ENCODE data around the gene HAS3.
"Not testable (repeated sequence)": the region's sequence is repeated elsewhere in the genome, so short reads cannot be mapped to it uniquely, and the experiment has no call there.

HAS3 gene

DNA sequence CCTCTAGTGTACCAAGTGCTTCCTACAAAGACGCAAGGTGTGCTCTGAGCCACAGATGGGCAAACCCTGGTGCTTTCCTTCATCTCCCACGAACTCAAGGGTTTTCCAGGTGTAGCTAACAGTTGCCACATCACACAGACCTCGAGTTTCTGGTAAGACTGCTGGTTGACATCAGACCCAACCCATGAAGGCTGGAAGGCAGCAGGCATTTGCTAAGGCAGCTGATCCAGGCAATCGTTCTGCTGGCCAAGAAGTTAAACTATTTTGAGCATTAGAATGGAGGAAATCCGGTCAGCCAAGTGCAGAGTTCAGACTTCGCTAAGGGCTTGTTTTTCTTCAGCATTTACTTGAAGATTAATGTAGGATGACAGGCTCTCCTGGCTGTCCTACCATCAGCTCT lies 11.5 kb downstream of the HAS3 start:
- Mint-ChIP-seq H3K27me3 (no peaks in the 10 kb centered on the region), H3K9me3 (no peaks in the 10 kb centered on the region), H3K27ac (no peak overlapping the region), H3K36me3 (peaks cover 34 to 62% of the 10 kb centered on the region in 2 donors), H3K4me3 (no peak overlapping the region), H3K4me1 (peaks cover 5 to 10% of the 10 kb centered on the region in 2 donors)
- ATAC-seq (replicated peaks), result no peak
- DNase-seq, result no peak

DNA sequence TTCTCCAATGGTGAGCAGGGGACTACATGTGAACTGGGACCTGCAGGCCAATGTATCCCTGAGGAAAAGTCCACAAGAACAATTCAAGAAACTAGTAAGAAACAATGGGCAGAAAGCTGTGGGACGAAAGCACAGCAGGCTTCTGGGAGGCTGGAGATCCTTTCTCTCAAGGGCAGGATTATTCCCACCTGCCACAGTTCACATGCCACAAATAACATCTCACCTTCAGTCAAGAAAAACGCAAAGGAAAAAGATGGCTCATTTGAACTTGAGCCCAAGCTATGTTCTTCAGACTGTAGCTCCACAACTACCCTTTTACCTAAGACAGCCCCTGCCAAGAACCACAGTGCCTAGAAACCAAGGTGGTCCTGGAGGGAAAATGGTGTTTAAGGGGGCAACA lies 13.0 kb downstream of the HAS3 start:
- peaks cover 27 to 55% of the 10 kb centered on the region in 2 donors for H3K36me3 Mint-ChIP-seq
- peaks cover 0 to 2% of the 10 kb centered on the region in 2 donors for H3K4me1 Mint-ChIP-seq
- no peaks in the 10 kb centered on the region for H3K9me3 Mint-ChIP-seq
- no peaks in the 10 kb centered on the region for H3K27me3 Mint-ChIP-seq
- no peak overlapping the region for H3K27ac Mint-ChIP-seq
- DNase-seq, result no peak
- ATAC-seq (replicated peaks), result no peak
- no peak overlapping the region for H3K4me3 Mint-ChIP-seq

DNA sequence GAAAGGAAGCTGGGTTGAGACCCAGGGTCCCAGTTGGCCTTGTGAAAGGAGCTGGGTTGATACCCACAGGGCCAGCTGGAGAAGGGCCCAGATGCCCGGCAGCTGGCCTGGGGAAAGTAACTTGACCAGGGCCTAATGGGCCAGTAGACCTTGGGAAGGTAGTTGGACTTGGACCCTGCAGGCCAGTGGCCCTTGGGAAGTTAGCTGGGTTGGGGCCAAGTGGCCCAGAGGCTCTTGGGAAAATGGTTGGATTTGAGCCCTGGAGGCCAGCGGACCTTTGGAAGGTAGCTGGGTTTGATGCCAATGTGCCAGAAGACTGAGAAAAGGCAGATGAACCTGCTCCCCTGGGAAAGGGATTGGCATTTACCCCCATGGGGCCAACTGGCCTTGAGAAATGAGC lies 13.5 kb downstream of the HAS3 start:
- H3K36me3 Mint-ChIP-seq, result peaks cover 27 to 51% of the 10 kb centered on the region in 2 donors

DNA sequence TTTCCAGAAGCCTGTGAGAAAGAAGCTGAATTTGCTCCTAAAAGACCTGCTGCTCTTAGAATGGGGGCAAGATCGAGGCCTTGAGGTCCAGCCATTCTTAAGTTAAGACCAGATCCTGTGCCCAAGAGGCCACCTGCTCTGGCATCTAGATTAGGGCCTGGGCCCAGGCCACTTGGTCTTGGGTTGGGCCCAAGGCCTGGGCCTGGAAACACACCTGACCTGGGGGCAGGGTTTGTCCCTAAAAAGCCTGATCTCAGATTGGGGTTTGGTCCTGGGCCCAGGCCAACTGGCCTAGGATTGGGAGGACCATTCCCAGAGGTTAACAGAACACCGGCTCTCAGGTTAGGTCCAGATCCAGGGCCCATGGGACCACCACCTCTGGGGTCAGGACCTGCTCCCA lies 14.1 kb downstream of the HAS3 start:
- DNase-seq (no peak), ATAC-seq (replicated peaks) (no peak)
- H3K4me1 Mint-ChIP-seq, result no peaks in the 10 kb centered on the region
- H3K9me3 Mint-ChIP-seq, result no peaks in the 10 kb centered on the region
- peaks cover 26 to 48% of the 10 kb centered on the region in 2 donors for H3K36me3 Mint-ChIP-seq
- H3K4me3 Mint-ChIP-seq, result no peak overlapping the region
- H3K27ac Mint-ChIP-seq, result no peak overlapping the region
- H3K27me3 Mint-ChIP-seq, result no peaks in the 10 kb centered on the region

More for the DNA sequence above, 13.5 kb downstream of the HAS3 start:
- H3K27me3 Mint-ChIP-seq, result no peaks in the 10 kb centered on the region
- peaks cover 0 to under 1% of the 10 kb centered on the region in 2 donors for H3K4me1 Mint-ChIP-seq
- DNase-seq (no peak), ATAC-seq (replicated peaks) (no peak)
- no peaks in the 10 kb centered on the region for H3K9me3 Mint-ChIP-seq
- no peak overlapping the region for H3K27ac Mint-ChIP-seq
- no peak overlapping the region for H3K4me3 Mint-ChIP-seq

DNA sequence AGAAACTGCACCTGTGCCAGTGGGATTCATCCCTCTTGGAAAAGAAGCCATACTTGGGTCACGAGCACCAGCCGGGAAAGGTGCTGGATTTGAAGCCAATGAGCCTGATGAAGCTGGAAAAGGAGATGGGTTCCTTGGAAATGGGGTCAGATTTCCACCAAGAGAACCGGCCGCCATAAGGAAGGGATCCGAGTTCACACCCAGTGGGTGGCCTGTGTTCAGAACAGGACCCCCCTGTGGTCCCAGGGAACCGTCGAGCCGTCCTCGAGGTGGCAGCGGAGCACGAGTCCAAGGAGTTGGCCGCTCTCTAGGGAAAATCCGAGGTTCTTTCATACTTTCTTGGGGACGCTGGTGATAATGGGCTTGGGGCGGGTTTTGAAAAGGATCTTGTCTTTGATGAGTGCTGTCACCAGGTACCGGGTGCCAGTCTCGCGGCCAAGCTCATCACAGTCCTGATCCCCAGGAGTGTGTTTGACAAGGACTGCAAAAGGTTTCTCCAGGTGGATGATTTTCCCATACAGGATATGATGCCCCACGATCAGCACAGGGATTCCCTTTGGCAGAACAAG lies 14.7 kb downstream of the HAS3 start:
- DNase-seq (no peak), ATAC-seq (replicated peaks) (no peak)
- Mint-ChIP-seq H3K4me3 (no peak overlapping the region), H3K27ac (no peak overlapping the region), H3K4me1 (peaks cover 0 to 5% of the 10 kb centered on the region in 2 donors), H3K9me3 (no peaks in the 10 kb centered on the region), H3K27me3 (no peaks in the 10 kb centered on the region), H3K36me3 (peaks cover 23 to 42% of the 10 kb centered on the region in 2 donors)

DNA sequence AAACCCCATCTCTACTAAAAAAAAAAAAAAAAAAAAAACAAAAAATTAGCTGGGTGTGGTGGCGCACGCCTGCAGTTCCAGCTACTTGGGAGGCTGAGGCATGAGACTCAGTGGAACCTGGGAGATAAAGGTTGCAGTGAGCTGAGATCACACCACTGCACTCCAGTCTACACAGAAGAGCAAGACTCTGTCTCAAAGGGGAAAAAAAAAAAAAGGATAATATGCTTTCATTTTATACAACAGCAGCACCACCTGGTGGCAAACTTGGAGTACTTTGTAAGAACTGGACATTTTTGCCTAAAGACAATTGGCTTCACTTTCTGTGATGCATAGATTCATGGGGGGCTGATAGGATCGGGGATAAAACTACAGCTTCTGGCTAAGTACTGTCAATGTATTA lies 18.5 kb downstream of the HAS3 start:
- H3K27me3 Mint-ChIP-seq, result no peaks in the 10 kb centered on the region
- ATAC-seq (replicated peaks) (peak; percentile 59 to 71), DNase-seq (peak; percentile 44)
- H3K9me3 Mint-ChIP-seq, result no peaks in the 10 kb centered on the region
- no peak overlapping the region for H3K27ac Mint-ChIP-seq
- H3K36me3 Mint-ChIP-seq, result peaks cover 11 to 25% of the 10 kb centered on the region in 2 donors
- H3K4me1 Mint-ChIP-seq, result peaks cover 4 to 32% of the 10 kb centered on the region in 2 donors
- H3K4me3 Mint-ChIP-seq, result no peak overlapping the region

DNA sequence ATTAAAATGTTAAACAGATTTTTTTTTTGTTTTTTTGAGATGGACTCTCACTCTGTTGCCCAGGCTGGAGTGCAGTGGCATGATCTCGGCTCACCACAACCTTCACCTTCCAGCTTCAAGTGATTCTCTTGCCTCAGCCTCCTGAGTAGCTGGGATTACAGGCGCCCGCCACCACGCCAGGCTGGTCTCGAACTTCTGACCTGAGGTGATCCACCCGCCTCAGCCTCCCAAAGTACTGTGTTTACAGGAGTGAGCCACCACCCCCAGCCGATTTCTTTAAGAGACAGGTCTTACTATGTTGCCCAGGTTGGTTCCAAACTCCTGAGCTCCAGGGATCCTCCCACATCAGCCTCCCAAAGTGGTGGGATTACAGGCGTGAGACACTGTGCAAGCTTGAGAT lies 19.0 kb downstream of the HAS3 start:
- not testable (repeated sequence) for DNase-seq; H3K27ac Mint-ChIP-seq; H3K4me3 Mint-ChIP-seq; H3K27me3 Mint-ChIP-seq; ATAC-seq (replicated peaks); H3K9me3 Mint-ChIP-seq
- Mint-ChIP-seq H3K4me1 (peaks cover 4 to 34% of the 10 kb centered on the region in 2 donors), H3K36me3 (peaks cover 11 to 22% of the 10 kb centered on the region in 2 donors)

DNA sequence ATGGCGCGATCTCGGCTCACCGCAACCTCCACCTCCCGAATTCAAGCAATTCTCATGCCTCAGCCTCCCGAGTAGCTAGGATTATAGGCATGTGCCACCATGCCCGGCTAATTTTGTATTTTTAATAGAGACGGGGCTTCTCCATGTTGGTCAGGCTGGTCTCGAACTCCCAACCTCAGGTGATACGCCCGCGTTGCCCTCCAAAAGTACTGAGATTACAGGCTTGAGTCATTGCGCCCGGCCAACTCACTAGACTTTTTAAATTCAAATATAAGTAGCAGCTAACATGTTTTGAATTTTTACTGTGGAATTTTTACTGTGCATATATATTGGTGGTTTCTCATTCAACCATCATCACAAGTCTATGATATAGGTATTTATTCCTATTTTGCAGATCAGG lies 19.5 kb downstream of the HAS3 start:
- not testable (repeated sequence) for H3K4me3 Mint-ChIP-seq; DNase-seq; H3K9me3 Mint-ChIP-seq; H3K27me3 Mint-ChIP-seq; ATAC-seq (replicated peaks); H3K27ac Mint-ChIP-seq
- Mint-ChIP-seq H3K36me3 (peaks cover 8 to 21% of the 10 kb centered on the region in 2 donors), H3K4me1 (peaks cover 6 to 40% of the 10 kb centered on the region in 2 donors)

DNA sequence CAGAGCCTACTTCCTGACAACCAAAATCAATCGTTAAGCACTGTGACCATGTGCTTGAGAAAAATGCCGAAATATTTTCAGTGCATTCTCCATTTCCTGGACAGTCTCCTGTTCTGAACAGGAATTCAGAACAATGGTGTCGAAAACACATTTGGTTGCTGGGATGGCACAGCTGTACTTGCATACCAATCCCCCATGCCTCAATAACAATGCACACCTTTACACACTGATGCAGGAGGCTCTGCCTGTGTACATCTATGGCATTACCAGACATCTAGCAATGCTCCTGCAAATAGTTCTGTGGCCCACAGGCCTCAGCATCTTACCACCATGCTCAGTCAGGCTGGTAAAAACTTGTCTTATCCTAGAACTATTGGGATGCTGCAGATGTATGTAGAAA lies 20.8 kb downstream of the HAS3 start:
- Mint-ChIP-seq H3K4me1 (peaks cover 9 to 51% of the 10 kb centered on the region in 2 donors), H3K9me3 (no peaks in the 10 kb centered on the region), H3K4me3 (no peak overlapping the region), H3K36me3 (peaks cover 4 to 11% of the 10 kb centered on the region in 2 donors), H3K27me3 (no peaks in the 10 kb centered on the region), H3K27ac (no peak overlapping the region)
- no peak for ATAC-seq (replicated peaks)
- no peak for DNase-seq

DNA sequence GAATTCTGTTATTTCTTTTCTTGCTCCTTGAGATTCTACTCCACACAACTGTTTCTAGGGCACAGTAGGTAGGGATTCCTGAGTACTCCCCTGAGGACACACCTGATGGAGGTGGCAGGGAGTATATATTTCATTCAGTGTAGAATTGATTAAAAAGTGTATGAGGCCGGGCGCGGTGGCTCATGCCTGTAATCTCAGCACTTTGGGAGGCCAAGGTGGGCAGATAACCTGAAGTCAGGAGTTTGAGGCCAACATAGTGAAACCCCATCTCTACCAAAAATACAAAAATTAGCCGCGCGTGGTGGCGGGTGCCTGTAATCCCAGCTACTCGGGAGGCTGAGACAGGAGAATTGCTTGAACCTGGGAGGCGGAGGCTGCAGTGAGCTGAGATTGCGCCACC lies 21.3 kb downstream of the HAS3 start:
- H3K9me3 Mint-ChIP-seq; H3K27ac Mint-ChIP-seq; H3K4me3 Mint-ChIP-seq; H3K27me3 Mint-ChIP-seq; DNase-seq; ATAC-seq (replicated peaks): not testable (repeated sequence)
- Mint-ChIP-seq H3K4me1 (peaks cover 14 to 57% of the 10 kb centered on the region in 2 donors), H3K36me3 (peaks cover 7 to 14% of the 10 kb centered on the region in 2 donors)

DNA sequence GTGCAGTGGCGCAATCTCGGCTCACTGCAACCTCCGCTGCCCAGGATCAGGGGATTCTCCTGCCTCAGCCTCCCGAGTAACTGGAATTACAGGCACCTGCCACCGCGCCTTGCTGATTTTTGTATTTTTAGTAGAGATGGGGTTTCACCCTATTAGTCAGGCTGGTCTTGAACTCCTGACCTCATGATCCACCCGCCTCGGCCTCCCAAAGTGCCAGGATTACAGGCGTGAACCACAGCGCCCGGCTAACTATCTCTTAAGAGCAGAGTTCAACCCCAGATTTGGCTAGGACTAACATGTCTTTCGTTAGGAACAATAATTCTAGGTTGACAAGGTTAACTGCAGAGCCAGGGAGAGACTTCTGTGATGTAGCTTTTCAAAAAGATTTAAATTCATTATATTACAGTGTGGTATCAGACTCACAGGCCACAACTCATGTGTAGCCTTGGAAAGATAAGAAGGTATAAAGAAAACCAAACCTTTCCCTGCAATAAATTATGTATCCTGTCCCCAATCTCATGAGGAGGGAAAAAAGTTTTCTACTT lies 22.6 kb downstream of the HAS3 start:
- Mint-ChIP-seq H3K9me3 (no peaks in the 10 kb centered on the region), H3K4me1 (peaks cover 16 to 62% of the 10 kb centered on the region in 2 donors), H3K36me3 (peaks cover 7 to 17% of the 10 kb centered on the region in 2 donors), H3K4me3 (no peak overlapping the region), H3K27ac (no peak overlapping the region), H3K27me3 (no peaks in the 10 kb centered on the region)
- no peak for ATAC-seq (replicated peaks)
- no peak for DNase-seq

DNA sequence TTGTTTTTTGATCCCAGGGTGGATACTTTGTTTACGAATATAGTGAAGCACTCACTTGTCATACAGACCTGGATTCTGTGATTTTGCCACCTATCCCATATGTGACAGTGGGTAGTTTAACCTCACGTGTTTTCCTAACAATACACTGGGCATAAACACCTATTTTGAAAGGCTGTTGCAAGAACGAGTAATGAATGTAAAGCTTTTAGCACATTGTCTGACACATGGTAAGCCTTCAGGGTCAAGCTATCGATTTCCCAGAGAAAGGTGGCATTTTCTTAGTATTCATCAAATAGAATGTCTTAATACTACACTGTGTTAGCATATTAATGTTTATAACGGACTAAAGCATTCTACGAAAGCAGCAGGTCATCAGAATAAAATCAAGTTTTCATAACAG lies 25.0 kb downstream of the HAS3 start:
- Mint-ChIP-seq H3K4me1 (peaks cover 29 to 73% of the 10 kb centered on the region in 2 donors), H3K27ac (no peak overlapping the region), H3K36me3 (peaks cover 14 to 30% of the 10 kb centered on the region in 2 donors), H3K9me3 (no peaks in the 10 kb centered on the region), H3K4me3 (no peak overlapping the region), H3K27me3 (no peaks in the 10 kb centered on the region)
- ATAC-seq (replicated peaks), result no peak
- no peak for DNase-seq

DNA sequence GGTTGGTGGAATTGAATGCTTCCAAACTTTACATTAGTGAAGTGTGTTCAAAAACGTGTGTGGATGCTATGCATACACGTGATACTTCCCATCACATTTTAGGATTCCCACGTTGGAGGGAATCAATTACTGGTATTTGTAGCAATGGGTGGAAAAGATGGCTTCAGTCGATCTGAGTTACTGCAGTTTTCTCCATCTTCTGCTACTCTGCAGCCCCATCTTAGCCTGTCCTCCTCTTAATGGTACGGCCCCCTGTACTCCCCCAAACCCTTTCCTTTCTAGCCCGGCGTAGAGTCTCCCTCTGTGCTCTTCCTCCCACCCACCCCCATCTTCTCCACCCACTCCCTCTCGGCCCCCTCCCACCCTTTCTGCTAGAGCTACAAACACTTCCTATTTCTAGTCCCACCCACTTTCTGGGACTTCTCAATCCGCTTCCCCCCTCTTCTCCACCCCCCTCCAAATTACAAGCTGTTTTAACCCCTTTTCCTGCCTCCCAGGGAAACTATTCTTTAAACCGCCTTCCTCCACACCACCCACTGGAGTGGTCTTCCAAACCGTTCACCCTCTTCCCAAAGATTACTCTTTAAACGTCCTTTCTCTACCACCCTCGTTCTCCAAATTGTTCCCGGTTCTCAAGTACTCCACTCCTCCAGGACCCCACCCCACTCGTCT lies 25.9 kb downstream of the HAS3 start:
- ATAC-seq (replicated peaks) (peak in 1 of 2 donors; percentile 10), DNase-seq (no peak)
- no peaks in the 10 kb centered on the region for H3K27me3 Mint-ChIP-seq
- peak overlapping the region; percentile 97 to 98 for H3K4me3 Mint-ChIP-seq
- peak overlapping the region; percentile 94 for H3K27ac Mint-ChIP-seq
- peaks cover 14 to 32% of the 10 kb centered on the region in 2 donors for H3K36me3 Mint-ChIP-seq
- peaks cover 27 to 67% of the 10 kb centered on the region in 2 donors for H3K4me1 Mint-ChIP-seq
- no peaks in the 10 kb centered on the region for H3K9me3 Mint-ChIP-seq

DNA sequence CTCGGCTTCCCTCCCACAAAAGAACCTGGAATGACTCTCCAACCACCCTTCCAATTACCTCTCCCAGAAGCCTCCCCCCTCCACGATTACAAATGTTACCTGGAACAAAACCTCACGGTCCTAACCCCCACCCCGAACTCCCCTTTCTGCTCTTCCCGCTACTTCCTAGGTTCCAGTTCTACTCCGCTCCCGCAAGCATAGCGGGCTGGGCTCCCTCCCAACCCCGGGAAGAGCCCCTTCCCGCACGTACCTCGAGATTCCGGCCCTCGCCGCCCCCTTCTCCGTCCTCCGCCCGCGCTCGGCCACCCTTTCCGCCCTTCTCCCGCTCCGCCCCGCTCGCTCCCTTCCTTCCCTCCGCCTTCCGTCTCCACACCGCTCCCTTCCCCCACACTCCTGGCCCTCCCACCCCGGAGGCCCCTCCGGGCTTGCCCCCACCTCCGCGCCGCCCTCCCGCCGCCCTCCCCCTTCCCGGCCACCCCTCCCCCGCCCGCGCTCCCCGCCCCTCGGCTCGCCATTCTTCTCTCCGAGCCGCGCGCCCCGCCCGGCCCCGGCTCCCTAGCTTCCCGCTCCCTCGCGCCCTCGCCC lies 26.5 kb downstream of the HAS3 start:
- no peaks in the 10 kb centered on the region for H3K9me3 Mint-ChIP-seq
- DNase-seq (peak; percentile 56), ATAC-seq (replicated peaks) (peak; percentile 53 to 57)
- H3K27me3 Mint-ChIP-seq, result no peaks in the 10 kb centered on the region
- H3K4me3 Mint-ChIP-seq, result peak overlapping the region; percentile 97 to 98
- peaks cover 19 to 38% of the 10 kb centered on the region in 2 donors for H3K36me3 Mint-ChIP-seq
- peak overlapping the region; percentile 94 for H3K27ac Mint-ChIP-seq
- H3K4me1 Mint-ChIP-seq, result peaks cover 28 to 65% of the 10 kb centered on the region in 2 donors

Data from stimulated activated naive B cell treated with anti-CD40 and anti-IgM and Interleukin-4, amounts not matched to agents 10 μg/mL and 1 μg/mL and 100 μg/mL, for 72 hours (primary cell).